LHCN-M2 (cell line): ENCODE results near the gene UTS2B. TPM values are rescaled to one million over a fixed set of nuclear protein-coding genes. Genes with fewer than 3 reads are reported as not detected.

Experiments used
- DNase-seq: peaks from one replicate; pipeline ENCODE4 v3.0.0-alpha.2; 2012; ENCODE audit warnings: low read depth
- total RNA-seq: library from RNA; depleted of rRNA; stranded (reverse); fragments of >200 nt; gene quantifications from 2 replicates; pipeline ENCODE4 v1.2.3, GENCODE V29; 2014

UTS2B gene
- total RNA-seq, 1 experiment from 2014 or later: 0.57 TPM

GRCh38 chr3:191327526-191327925 is 2.8 kb downstream of the UTS2B start:
- DNase-seq: no peak

- DNase-seq: no peak
Observed at GRCh38 chr3:191324936-191325335, 5.4 kb downstream of the UTS2B start.

- no peak for DNase-seq
Observed at GRCh38 chr3:191321019-191321767, 9.1 kb downstream of the UTS2B start.

- DNase-seq: no peak
Observed at GRCh38 chr3:191320316-191320715, 10.0 kb downstream of the UTS2B start.

- no peak for DNase-seq
Observed at GRCh38 chr3:191316876-191317603, 13.3 kb downstream of the UTS2B start.

GRCh38 chr3:191314109-191314728 is 16.1 kb downstream of the UTS2B start:
- DNase-seq: no peak

GRCh38 chr3:191313296-191313695 is 17.0 kb downstream of the UTS2B start:
- DNase-seq: no peak

GRCh38 chr3:191307341-191307740 is 23.0 kb downstream of the UTS2B start:
- no peak for DNase-seq

GRCh38 chr3:191306428-191306827 is 23.9 kb downstream of the UTS2B start:
- DNase-seq: no peak

GRCh38 chr3:191303596-191303995 is 26.7 kb downstream of the UTS2B start:
- DNase-seq: peak; percentile 26

- no peak for DNase-seq
Observed at GRCh38 chr3:191302451-191302850, 27.9 kb downstream of the UTS2B start.

GRCh38 chr3:191301782-191302411 is 28.4 kb downstream of the UTS2B start:
- DNase-seq: no peak

GRCh38 chr3:191301017-191301416 is 29.3 kb downstream of the UTS2B start:
- no peak for DNase-seq

GRCh38 chr3:191300422-191300821 is 29.9 kb downstream of the UTS2B start:
- no peak for DNase-seq

- DNase-seq: no peak
Observed at GRCh38 chr3:191298846-191299245, 31.5 kb downstream of the UTS2B start.

GRCh38 chr3:191296041-191296541 is 34.2 kb downstream of the UTS2B start:
- no peak for DNase-seq

- no peak for DNase-seq
Observed at GRCh38 chr3:191294291-191294690, 36.0 kb downstream of the UTS2B start.

GRCh38 chr3:191292243-191293015 is 37.9 kb downstream of the UTS2B start:
- DNase-seq: no peak

- peak; percentile 26 for DNase-seq
Observed at GRCh38 chr3:191290311-191291025, 39.9 kb downstream of the UTS2B start.

- no peak for DNase-seq
Observed at GRCh38 chr3:191283400-191283799, 46.9 kb downstream of the UTS2B start.
